D721Med (cell line): ENCODE data around the gene SH3BGR.

Source experiments
- DNase-seq: peaks from one replicate; pipeline ENCODE4 v3.0.0; 2011; ENCODE audit warnings: low spot score; ENCODE audit not compliant: insufficient read length
- FAIRE-seq: peaks from 2 replicates; lab custom pipeline; 2011; peaks lifted over from hg19 to GRCh38; lab: Jason Lieb, UNC
- CTCF ChIP-seq: IDR thresholded peaks from 2 replicates; pipeline ENCODE4 v1.5.1; 2012; ENCODE audit warnings: mild to moderate bottlenecking, control low read depth; ENCODE audit not compliant: insufficient read depth; ENCODE audit errors: missing control alignments

SH3BGR gene

GRCh38 chr21:39564200-39564599 lies 112.4 kb downstream of the SH3BGR start:
- DNase-seq (no peak), FAIRE-seq (no peak)
- no peak for TF ChIP-seq CTCF
